Measurements from ENCODE around the gene ADAM21.

DNA sequence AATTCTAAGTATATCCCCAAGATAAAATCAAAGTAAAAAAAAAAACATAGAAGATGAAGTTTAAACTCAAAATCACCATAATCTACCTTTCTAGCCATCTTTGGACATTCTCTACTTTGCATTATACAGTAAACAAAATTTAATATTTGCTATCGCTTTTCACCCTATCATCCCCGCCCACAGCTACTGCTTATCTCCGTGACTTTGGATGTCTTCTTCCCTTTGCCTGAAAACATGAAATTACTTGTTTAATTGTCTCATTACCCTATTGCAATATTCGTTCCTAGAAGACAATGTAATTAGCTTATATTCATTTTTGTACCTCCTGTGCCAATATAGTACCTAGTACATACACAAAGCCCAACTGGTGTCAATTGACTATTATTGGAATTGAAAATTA lies 44.4 kb upstream of the ADAM21 start:
- TF ChIP-seq, protein P1, sequence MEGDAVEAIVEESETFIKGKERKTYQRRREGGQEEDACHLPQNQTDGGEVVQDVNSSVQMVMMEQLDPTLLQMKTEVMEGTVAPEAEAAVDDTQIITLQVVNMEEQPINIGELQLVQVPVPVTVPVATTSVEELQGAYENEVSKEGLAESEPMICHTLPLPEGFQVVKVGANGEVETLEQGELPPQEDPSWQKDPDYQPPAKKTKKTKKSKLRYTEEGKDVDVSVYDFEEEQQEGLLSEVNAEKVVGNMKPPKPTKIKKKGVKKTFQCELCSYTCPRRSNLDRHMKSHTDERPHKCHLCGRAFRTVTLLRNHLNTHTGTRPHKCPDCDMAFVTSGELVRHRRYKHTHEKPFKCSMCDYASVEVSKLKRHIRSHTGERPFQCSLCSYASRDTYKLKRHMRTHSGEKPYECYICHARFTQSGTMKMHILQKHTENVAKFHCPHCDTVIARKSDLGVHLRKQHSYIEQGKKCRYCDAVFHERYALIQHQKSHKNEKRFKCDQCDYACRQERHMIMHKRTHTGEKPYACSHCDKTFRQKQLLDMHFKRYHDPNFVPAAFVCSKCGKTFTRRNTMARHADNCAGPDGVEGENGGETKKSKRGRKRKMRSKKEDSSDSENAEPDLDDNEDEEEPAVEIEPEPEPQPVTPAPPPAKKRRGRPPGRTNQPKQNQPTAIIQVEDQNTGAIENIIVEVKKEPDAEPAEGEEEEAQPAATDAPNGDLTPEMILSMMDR (IDR thresholded peaks at IDR 0.05; ENCODE audit: poor library complexity, severe bottlenecking), result no peak
- TF ChIP-seq REST (IDR thresholded peaks at IDR 0.05; ENCODE audit: borderline replicate concordance) (no peak), EP300 (conservative IDR thresholded peaks at IDR 0.05; ENCODE audit: poor library complexity, severe bottlenecking) (no peak), SMC3 (conservative IDR thresholded peaks at IDR 0.05; ENCODE audit: poor library complexity) (no peak), POLR2AphosphoS5 (IDR thresholded peaks at IDR 0.05) (no peak), RAD21 (conservative IDR thresholded peaks at IDR 0.05) (no peak), EZH2 (IDR thresholded peaks at IDR 0.05; ENCODE audit: borderline replicate concordance, insufficient read depth, low read length, poor library complexity, severe bottlenecking) (no peak), TAF1 (IDR thresholded peaks at IDR 0.05; ENCODE audit: low read depth) (no peak), MXI1 (conservative IDR thresholded peaks at IDR 0.05; ENCODE audit: poor library complexity, severe bottlenecking) (no peak)

Data from neural cell (in vitro differentiated cells).